ENCODE data around the gene TPGS2.
"Not testable (repeated sequence)": the region's sequence is repeated elsewhere in the genome, so short reads cannot be mapped to it uniquely, and the experiment has no call there.

The TPGS2 gene

GRCh38 chr18:36821681-36822080 is 7.1 kb downstream of the TPGS2 start:
- no peak for DNase-seq

GRCh38 chr18:36819621-36820020 is 9.2 kb downstream of the TPGS2 start:
- DNase-seq: no peak

GRCh38 chr18:36818652-36819051 is 10.2 kb downstream of the TPGS2 start:
- no peak for DNase-seq

GRCh38 chr18:36817039-36817438 is 11.8 kb downstream of the TPGS2 start:
- DNase-seq: no peak

- not testable (repeated sequence) for DNase-seq
Observed at GRCh38 chr18:36816096-36816495, 12.7 kb downstream of the TPGS2 start.

GRCh38 chr18:36814994-36815393 is 13.8 kb downstream of the TPGS2 start:
- DNase-seq: no peak

GRCh38 chr18:36813824-36814223 is 15.0 kb downstream of the TPGS2 start:
- DNase-seq: peak; percentile 2

- no peak for DNase-seq
Observed at GRCh38 chr18:36813101-36813775, 15.6 kb downstream of the TPGS2 start.

- DNase-seq: no peak
Observed at GRCh38 chr18:36812678-36813077, 16.1 kb downstream of the TPGS2 start.

- DNase-seq: no peak
Observed at GRCh38 chr18:36811955-36812354, 16.8 kb downstream of the TPGS2 start.

GRCh38 chr18:36811430-36811829 is 17.4 kb downstream of the TPGS2 start:
- no peak for DNase-seq

GRCh38 chr18:36809590-36810381 is 19.0 kb downstream of the TPGS2 start:
- DNase-seq: peak; percentile 72

- no peak for DNase-seq
Observed at GRCh38 chr18:36808681-36809080, 20.1 kb downstream of the TPGS2 start.

GRCh38 chr18:36805105-36805504 is 23.7 kb downstream of the TPGS2 start:
- no peak for DNase-seq

- no peak for DNase-seq
Observed at GRCh38 chr18:36798738-36799473, 29.9 kb downstream of the TPGS2 start.

GRCh38 chr18:36792634-36793283 is 36.0 kb downstream of the TPGS2 start:
- DNase-seq: no peak

GRCh38 chr18:36786686-36787085 is 42.1 kb downstream of the TPGS2 start:
- no peak for DNase-seq

- DNase-seq: no peak
Observed at GRCh38 chr18:36783792-36784191, 45.0 kb downstream of the TPGS2 start.

- no peak for DNase-seq
Observed at GRCh38 chr18:36782710-36783109, 46.1 kb downstream of the TPGS2 start.

GRCh38 chr18:36780748-36781147 is 48.1 kb downstream of the TPGS2 start:
- DNase-seq: no peak

GRCh38 chr18:36777566-36777965 is 51.2 kb downstream of the TPGS2 start:
- no peak for DNase-seq

GRCh38 chr18:36776650-36777049 is 52.2 kb downstream of the TPGS2 start:
- DNase-seq: no peak

- DNase-seq: no peak
Observed at GRCh38 chr18:36775396-36775795, 53.4 kb downstream of the TPGS2 start.

Data from activated CD4-positive, alpha-beta T cell treated with anti-CD3 and anti-CD28 coated beads, Interleukin-10, Interleukin-2, amounts not matched to agents 100 ng/mL and 50 ng/mL, durations not matched to agents 16 hours and 8 hours (primary cell).